GM12878 (cell line): ENCODE results near the gene TACR3. TPM values are rescaled to one million over a fixed set of nuclear protein-coding genes. Genes with fewer than 3 reads are reported as not detected.

Experiments
- ATAC-seq: fragments of 200-7000 bp; cut with Tn5 transposase; 3 replicates; pipeline ENCODE4 v1.9.1; 2020; ENCODE audit warnings: mild to moderate bottlenecking, moderate library complexity
- BruUV-seq: library from RNA; stranded (reverse); fragments of 400-500 nt; replicated peaks from 2 replicates; lab custom pipeline; 2021; lab: Mats Ljungman, UMichigan
- CTCF ChIA-PET: fragments of 300-600 bp; sonication (Branson Sonifier 250); formaldehyde crosslinking; extraction: SDS; loops from one replicate; lab custom pipeline; 2021; ENCODE audit warnings: inconsistent platforms; lab: Yijun Ruan, JAX
- POLR2A ChIA-PET: fragments of 350-600 bp; formaldehyde crosslinking; extraction: SDS; loops from one replicate; lab custom pipeline; 2021; ENCODE audit warnings: inconsistent platforms; lab: Charles Lee
- RAD21 ChIA-PET: fragments of 300-600 bp; sonication (Branson Sonifier 250); formaldehyde crosslinking; loops from one replicate; lab custom pipeline; 2023; ENCODE audit warnings: antibody characterized with exemption; ENCODE audit not compliant: unreplicated experiment; lab: Charles Lee
- SMC1A ChIA-PET: fragments of 300-600 bp; sonication (Branson Sonifier 250); formaldehyde crosslinking; loops from one replicate; lab custom pipeline; 2023; ENCODE audit not compliant: unreplicated experiment, uncharacterized antibody; lab: Charles Lee
- DNase-seq: peaks from one replicate; pipeline ENCODE4 v3.0.0-alpha.2; 2011; ENCODE audit warnings: low read depth, low spot score
- FAIRE-seq: peaks from 3 replicates; lab custom pipeline; 2011; peaks lifted over from hg19 to GRCh38; lab: Jason Lieb, UNC
- H2AFZ ChIP-seq: 2 replicates; pipeline ENCODE4 v1.6.0; 2011; ENCODE audit warnings: low read depth, low read length, control low read depth; ENCODE audit not compliant: control insufficient read depth
- H3K27ac ChIP-seq: 2 replicates; pipeline ENCODE4 v1.5.1; 2011; ENCODE audit warnings: control low read depth; ENCODE audit not compliant: control insufficient read depth, insufficient read depth
- H3K27me3 ChIP-seq, 2 experiments: replicated peaks in 1 of 2; 2 replicates each; pipeline versions ENCODE4 v1.6.0 to v1.6.1; 2011; ENCODE audit warnings: low read length in 1 of 2; ENCODE audit not compliant: control insufficient read depth in 2 of 2, insufficient read depth in 2 of 2
- H3K36me3 ChIP-seq, 2 experiments: 2 replicates each; pipeline ENCODE4 v1.5.1; 2011; ENCODE audit warnings: low read length in 1 of 2; ENCODE audit not compliant: control insufficient read depth in 2 of 2, insufficient read depth in 2 of 2
- H3K4me1 ChIP-seq: 2 replicates; pipeline ENCODE4 v1.6.1; 2011; ENCODE audit warnings: mild to moderate bottlenecking, low read length, moderate library complexity, mixed read lengths; ENCODE audit not compliant: control insufficient read depth, insufficient read depth
- H3K4me2 ChIP-seq: 2 replicates; pipeline ENCODE4 v1.6.0; 2011; ENCODE audit warnings: control low read depth; ENCODE audit not compliant: control insufficient read depth, insufficient read depth
- H3K4me3 ChIP-seq: fragments of 200-600 bp; sonication (generic); 2 replicates; pipeline ENCODE4 v1.5.1; 2016
- H3K79me2 ChIP-seq: 2 replicates; pipeline ENCODE4 v1.6.0; 2011; ENCODE audit warnings: low read length; ENCODE audit not compliant: control insufficient read depth, insufficient read depth
- H3K9ac ChIP-seq: 2 replicates; pipeline ENCODE4 v1.8.0; 2011; ENCODE audit warnings: low read length, control low read depth, mixed read lengths; ENCODE audit not compliant: control insufficient read depth, insufficient read depth
- H3K9me3 ChIP-seq: replicated peaks from 3 replicates; pipeline ENCODE4 v1.5.1; 2011; ENCODE audit warnings: mild to moderate bottlenecking, low read length; ENCODE audit not compliant: control insufficient read depth, insufficient read depth
- H4K20me1 ChIP-seq: 2 replicates; pipeline ENCODE4 v1.6.0; 2011; ENCODE audit not compliant: control insufficient read depth, insufficient read depth
- BACH1 ChIP-seq: fragments of 450-650 bp; IDR thresholded peaks from 2 replicates; pipeline ENCODE4 v1.6.1; 2017; ENCODE audit warnings: mild to moderate bottlenecking, borderline replicate concordance
- CHD2 ChIP-seq: IDR thresholded peaks from 2 replicates; pipeline ENCODE4 v1.6.1; 2011; ENCODE audit warnings: low read depth, low read length, improper control_type of control experiment, borderline replicate concordance
- DPF2 ChIP-seq: fragments of 450-650 bp; IDR thresholded peaks from 2 replicates; pipeline ENCODE4 v1.6.1; 2017; ENCODE audit warnings: mild to moderate bottlenecking
- EGR1 ChIP-seq, 2 experiments: IDR thresholded peaks; 1 replicate in 1 of 2; 2 replicates in 1 of 2; pipeline ENCODE4 v1.6.1; 2011 to 2012; ENCODE audit warnings: low read depth in 2 of 2, low read length in 2 of 2, borderline replicate concordance in 1 of 2, mild to moderate bottlenecking in 1 of 2, moderate library complexity in 1 of 2
- GATAD2B ChIP-seq: fragments of 450-650 bp; conservative IDR thresholded peaks from 2 replicates; pipeline ENCODE4 v1.6.1; 2017; ENCODE audit warnings: low read depth, mild to moderate bottlenecking, moderate library complexity
- IKZF1 ChIP-seq: fragments of 450-650 bp; conservative IDR thresholded peaks from 2 replicates; pipeline ENCODE4 v1.6.1; 2017; ENCODE audit warnings: antibody characterized with exemption, mild to moderate bottlenecking
- JUND ChIP-seq: IDR thresholded peaks from 2 replicates; pipeline ENCODE4 v1.6.1; 2012; ENCODE audit warnings: low read depth, mild to moderate bottlenecking, low read length, improper control_type of control experiment, moderate library complexity
- MTA2 ChIP-seq: fragments of 450-650 bp; IDR thresholded peaks from 2 replicates; pipeline ENCODE4 v1.6.1; 2016; ENCODE audit warnings: low read depth, mild to moderate bottlenecking, moderate library complexity
- NRF1 ChIP-seq: conservative IDR thresholded peaks from 2 replicates; pipeline ENCODE4 v1.6.1; 2011; ENCODE audit warnings: mild to moderate bottlenecking, low read depth, low read length, improper control_type of control experiment
- RAD51 ChIP-seq: fragments of 450-650 bp; IDR thresholded peaks from 2 replicates; pipeline ENCODE4 v1.6.1; 2016; ENCODE audit warnings: moderate library complexity, mild to moderate bottlenecking, inconsistent platforms
- RB1 ChIP-seq: fragments of 450-650 bp; formaldehyde crosslinking; IDR thresholded peaks from 2 replicates; pipeline ENCODE4 v1.6.1; 2017; ENCODE audit warnings: mild to moderate bottlenecking, borderline replicate concordance
- RBBP5 ChIP-seq: fragments of 200-600 bp; sonication (generic); conservative IDR thresholded peaks from 2 replicates; pipeline ENCODE4 v1.6.1; 2016
- RFX5 ChIP-seq: IDR thresholded peaks from 2 replicates; pipeline ENCODE4 v1.6.1; 2011; ENCODE audit warnings: low read depth, low read length, improper control_type of control experiment
- SIN3A ChIP-seq: IDR thresholded peaks from 2 replicates; pipeline ENCODE4 v1.6.1; 2012; ENCODE audit warnings: low read depth, low read length, improper control_type of control experiment
- SREBF1 ChIP-seq: IDR thresholded peaks from 2 replicates; pipeline ENCODE4 v1.6.1; 2012; ENCODE audit warnings: mild to moderate bottlenecking, low read length
- WGBS: methylation state at CpG from one replicate; pipeline ENCODE4 v1.1.6; 2016; ENCODE audit warnings: low lambda C conversion rate; ENCODE audit not compliant: insufficient replicate concordance, insufficient coverage; ENCODE audit errors: missing lambda C conversion rate; 5-methylcytosine and 5-hydroxymethylcytosine counted together
- in situ Hi-C: fragments of 300-500 bp; cut with MboI; formaldehyde crosslinking; loops from 9 replicates; pipeline ENCODE4 v1.14.3; 2018; ENCODE audit warnings: mixed read lengths
- intact Hi-C: fragments of 100-400 bp; cut with micrococcal nuclease; formaldehyde crosslinking; loops from one replicate; pipeline ENCODE4 v1.14.2; 2022; ENCODE audit not compliant: unreplicated experiment
- polyA plus RNA-seq, 11 experiments: library from polyadenylated mRNA; depleted of rRNA in 4 of 11; unstranded in 6 of 11; stranded (reverse) in 5 of 11; fragments of >200 nt; fragmentation: Nextera tagmentation in 4 of 11; fragmentation: Illumina TruSeq in 1 of 11; extraction: Ambion mirVana in 4 of 11; extraction: Trizol in 1 of 11; gene quantifications; 1 replicate in 1 of 11; 2 replicates in 10 of 11; pipeline versions ENCODE4 v1.2.1 to v1.2.3, GENCODE V29; 2011 to 2016; ENCODE audit warnings: inconsistent platforms in 2 of 11, missing spikeins in 2 of 11, low read depth in 1 of 11
- total RNA-seq, 4 experiments: library from RNA; depleted of rRNA in 3 of 4; stranded (reverse); fragments of >200 nt in 3 of 4; fragmentation: Illumina TruSeq in 1 of 4; extraction: Trizol in 1 of 4; gene quantifications; 2 replicates each; pipeline versions ENCODE4 v1.2.1 to v1.2.3, GENCODE V29; 2013 to 2021
- TF ChIP-seq, protein P1 (sequence below): fragments of 450-650 bp; IDR thresholded peaks from 2 replicates; pipeline ENCODE4 v1.6.1; 2018; ENCODE audit warnings: borderline replicate concordance, mild to moderate bottlenecking; ENCODE audit not compliant: partially characterized antibody
- TF ChIP-seq, protein P2 (sequence below): IDR thresholded peaks from 2 replicates; pipeline ENCODE4 v1.6.1; 2012; ENCODE audit warnings: low read depth, low read length, improper control_type of control experiment
- TF ChIP-seq, protein P3 (sequence below): IDR thresholded peaks from 2 replicates; pipeline ENCODE4 v1.6.1; 2012; ENCODE audit warnings: low read depth, low read length, improper control_type of control experiment

Gene TACR3
- total and polyA plus RNA-seq, 10 of the 15 experiments (the other 5 are each of a cell fraction or from before 2014, with no cell fraction given): not detected

DNA sequence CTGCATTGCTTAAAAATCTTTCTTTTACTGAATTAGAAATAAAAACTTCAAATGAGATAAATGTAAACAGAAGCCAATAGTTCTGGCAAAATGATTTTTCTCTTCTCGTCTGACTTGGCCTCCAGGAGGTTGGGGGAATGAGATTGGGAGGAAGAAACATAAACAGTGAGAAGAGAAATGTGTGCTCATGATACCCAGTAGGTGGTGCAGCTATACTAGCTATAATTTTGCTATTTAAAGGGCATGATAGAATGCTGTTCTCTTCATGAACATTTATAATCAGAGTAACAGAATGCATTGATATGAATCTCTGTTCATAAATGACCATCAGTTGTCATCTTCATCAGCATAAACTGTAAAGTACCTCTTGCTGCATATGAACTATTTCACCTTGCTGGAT is 85.5 kb downstream of the TACR3 start (continued):
- TF ChIP-seq, protein P1, sequence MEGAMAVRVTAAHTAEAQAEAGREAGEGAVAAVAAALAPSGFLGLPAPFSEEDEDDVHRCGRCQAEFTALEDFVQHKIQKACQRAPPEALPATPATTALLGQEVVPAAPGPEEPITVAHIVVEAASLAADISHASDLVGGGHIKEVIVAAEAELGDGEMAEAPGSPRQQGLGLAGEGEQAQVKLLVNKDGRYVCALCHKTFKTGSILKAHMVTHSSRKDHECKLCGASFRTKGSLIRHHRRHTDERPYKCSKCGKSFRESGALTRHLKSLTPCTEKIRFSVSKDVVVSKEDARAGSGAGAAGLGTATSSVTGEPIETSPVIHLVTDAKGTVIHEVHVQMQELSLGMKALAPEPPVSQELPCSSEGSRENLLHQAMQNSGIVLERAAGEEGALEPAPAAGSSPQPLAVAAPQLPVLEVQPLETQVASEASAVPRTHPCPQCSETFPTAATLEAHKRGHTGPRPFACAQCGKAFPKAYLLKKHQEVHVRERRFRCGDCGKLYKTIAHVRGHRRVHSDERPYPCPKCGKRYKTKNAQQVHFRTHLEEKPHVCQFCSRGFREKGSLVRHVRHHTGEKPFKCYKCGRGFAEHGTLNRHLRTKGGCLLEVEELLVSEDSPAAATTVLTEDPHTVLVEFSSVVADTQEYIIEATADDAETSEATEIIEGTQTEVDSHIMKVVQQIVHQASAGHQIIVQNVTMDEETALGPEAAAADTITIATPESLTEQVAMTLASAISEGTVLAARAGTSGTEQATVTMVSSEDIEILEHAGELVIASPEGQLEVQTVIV: no peak
- TF ChIP-seq, all 136 proteins: peak for 0

DNA sequence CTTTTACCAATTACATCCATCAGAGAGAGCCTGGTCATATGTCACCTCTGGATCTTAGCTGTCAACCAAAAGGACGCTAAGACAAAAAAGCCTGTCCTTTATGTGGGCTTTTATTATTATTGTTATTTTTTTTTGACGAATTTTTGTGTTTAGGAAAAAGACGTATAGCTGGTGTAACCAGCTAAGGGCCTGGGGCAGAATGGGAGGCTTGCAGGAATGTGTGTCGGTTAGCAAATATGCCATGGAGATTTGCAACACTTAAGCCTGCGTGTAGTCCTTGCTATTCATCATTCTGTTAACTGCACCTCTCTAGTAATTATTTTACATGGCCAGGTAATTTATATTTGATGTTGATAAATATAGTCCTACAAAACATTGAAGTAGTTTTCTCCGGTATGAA is 93.5 kb downstream of the TACR3 start:
- no peak overlapping the region for H3K4me3 ChIP-seq
- no peak overlapping the region for H2AFZ ChIP-seq
- CTCF ChIA-PET: no interaction called here
- H3K4me1 ChIP-seq: no peaks in the 10 kb centered on the region
- DNase-seq: no peak
- no peak for ATAC-seq
- BruUV-seq: no TSS peak
- FAIRE-seq: no peak
- intact Hi-C loops (no loop called here), in situ Hi-C loops (no loop called here)
- H3K79me2 ChIP-seq: no peaks in the 10 kb centered on the region
- POLR2A ChIA-PET: no interaction called here
- H4K20me1 ChIP-seq: no peaks in the 10 kb centered on the region
- H3K36me3 ChIP-seq: no peaks in the 10 kb centered on the region
- no peaks in the 10 kb centered on the region for H3K9me3 ChIP-seq
- H3K27me3 ChIP-seq: no peaks in the 10 kb centered on the region
- H3K4me2 ChIP-seq: no peak overlapping the region
- RAD21 ChIA-PET: no interaction called here
- 20% methylated on average over 6 of the region's 6 CpGs for WGBS
- no peak overlapping the region for H3K9ac ChIP-seq
- SMC1A ChIA-PET: no interaction called here
- no peak overlapping the region for H3K27ac ChIP-seq
- TF ChIP-seq, protein P1: no peak
- TF ChIP-seq GATAD2B (no peak), IKZF1 (no peak), CHD2 (no peak), SREBF1 (no peak), RAD51 (no peak), RFX5 (no peak), NRF1 (no peak), DPF2 (no peak), BACH1 (no peak), RBBP5 (no peak), EGR1 (IDR thresholded peaks at IDR 0.05; ENCODE audit: borderline replicate concordance in 1 of 2, low read depth in 2 of 2, low read length in 2 of 2) (no peak), SIN3A (no peak), RB1 (no peak), JUND (no peak), MTA2 (no peak)
- TF ChIP-seq, protein P2, sequence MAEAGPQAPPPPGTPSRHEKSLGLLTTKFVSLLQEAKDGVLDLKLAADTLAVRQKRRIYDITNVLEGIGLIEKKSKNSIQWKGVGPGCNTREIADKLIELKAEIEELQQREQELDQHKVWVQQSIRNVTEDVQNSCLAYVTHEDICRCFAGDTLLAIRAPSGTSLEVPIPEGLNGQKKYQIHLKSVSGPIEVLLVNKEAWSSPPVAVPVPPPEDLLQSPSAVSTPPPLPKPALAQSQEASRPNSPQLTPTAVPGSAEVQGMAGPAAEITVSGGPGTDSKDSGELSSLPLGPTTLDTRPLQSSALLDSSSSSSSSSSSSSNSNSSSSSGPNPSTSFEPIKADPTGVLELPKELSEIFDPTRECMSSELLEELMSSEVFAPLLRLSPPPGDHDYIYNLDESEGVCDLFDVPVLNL: no peak
- TF ChIP-seq, protein P3, sequence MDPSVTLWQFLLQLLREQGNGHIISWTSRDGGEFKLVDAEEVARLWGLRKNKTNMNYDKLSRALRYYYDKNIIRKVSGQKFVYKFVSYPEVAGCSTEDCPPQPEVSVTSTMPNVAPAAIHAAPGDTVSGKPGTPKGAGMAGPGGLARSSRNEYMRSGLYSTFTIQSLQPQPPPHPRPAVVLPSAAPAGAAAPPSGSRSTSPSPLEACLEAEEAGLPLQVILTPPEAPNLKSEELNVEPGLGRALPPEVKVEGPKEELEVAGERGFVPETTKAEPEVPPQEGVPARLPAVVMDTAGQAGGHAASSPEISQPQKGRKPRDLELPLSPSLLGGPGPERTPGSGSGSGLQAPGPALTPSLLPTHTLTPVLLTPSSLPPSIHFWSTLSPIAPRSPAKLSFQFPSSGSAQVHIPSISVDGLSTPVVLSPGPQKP: no peak
